ENCODE results near the gene DRAXIN. TPM values are rescaled to one million over a fixed set of nuclear protein-coding genes. Genes with fewer than 3 reads are reported as not detected.
"Not testable (repeated sequence)": the region's sequence is repeated elsewhere in the genome, so short reads cannot be mapped to it uniquely, and the experiment has no call there.

DRAXIN gene
- total RNA-seq, result under 1 TPM; 0.05 to 0.09 TPM
- long read RNA-seq, donor 1, result 0 reads
- long read RNA-seq, donor 2, result 0 reads

GRCh38 chr1:11691302-11691914 lies at the start of gene DRAXIN:
DRAXIN (plus strand) TSS chr1:11691710; CDS start chr1:11706259, 14,549 bp downstream.
- no peak for DNase-seq (ENCODE audit: low spot score)
- intact Hi-C loops (cut with DNase I), result no loop called here

GRCh38 chr1:11641776-11642305 lies 49.7 kb upstream of the DRAXIN start:
- intact Hi-C loops (cut with DNase I), result loop anchor here (5.0 to 10.0 kb wide), 3 partner anchors 307 to 400 kb away; partner anchors contain the start of gene MTOR (in 1 of the 2)
- DNase-seq (ENCODE audit: low spot score), result no peak

- intact Hi-C loops (cut with DNase I), result loop anchor here (5.0 to 10.0 kb wide), 3 partner anchors 308 to 400 kb away; partner anchors contain the start of gene MTOR (in 1 of the 2)
- DNase-seq (ENCODE audit: low spot score), result not testable (repeated sequence)
Measured at GRCh38 chr1:11642418-11643017, 49.0 kb upstream of the DRAXIN start.

GRCh38 chr1:11643782-11644181 lies 47.7 kb upstream of the DRAXIN start:
- intact Hi-C loops (cut with DNase I), result loop anchor here (5.0 to 10.0 kb wide), 3 partner anchors 309 to 401 kb away; partner anchors contain the start of gene MTOR (in 1 of the 2)
- DNase-seq (ENCODE audit: low spot score), result no peak

- intact Hi-C loops (cut with DNase I), result loop anchor here (5.0 to 10.0 kb wide), 3 partner anchors 310 to 603 kb away; partner anchors contain the start of gene MTOR (in 1 of the 2)
Measured at GRCh38 chr1:11645270-11645669, 46.2 kb upstream of the DRAXIN start.

GRCh38 chr1:11645670-11646265 lies 45.7 kb upstream of the DRAXIN start:
- peak; percentile 94 for DNase-seq (ENCODE audit: low spot score)
- intact Hi-C loops (cut with DNase I), result loop anchor here (5.0 to 10.0 kb wide), 3 partner anchors 311 to 603 kb away; partner anchors contain the start of gene MTOR (in 1 of the 2)

More at GRCh38 chr1:11645270-11645669, 46.2 kb upstream of the DRAXIN start:
- DNase-seq (ENCODE audit: low spot score), result no peak

GRCh38 chr1:11646317-11646716 lies 45.2 kb upstream of the DRAXIN start:
- DNase-seq (ENCODE audit: low spot score), result no peak
- intact Hi-C loops (cut with DNase I), result loop anchor here (5.0 to 10.0 kb wide), 3 partner anchors 312 to 604 kb away; partner anchors contain the start of gene MTOR (in 1 of the 2)

GRCh38 chr1:11647333-11647732 lies 44.2 kb upstream of the DRAXIN start:
- no peak for DNase-seq (ENCODE audit: low spot score)
- intact Hi-C loops (cut with DNase I), result loop anchor here (5.0 to 10.0 kb wide), 3 partner anchors 313 to 605 kb away; partner anchors contain the start of gene MTOR (in 1 of the 2)

- DNase-seq (ENCODE audit: low spot score), result no peak
Measured at GRCh38 chr1:11648039-11648438, 43.5 kb upstream of the DRAXIN start.

GRCh38 chr1:11648732-11649158 lies 42.8 kb upstream of the DRAXIN start:
- intact Hi-C loops (cut with DNase I), result loop anchor here (5.0 to 10.0 kb wide), 3 partner anchors 314 to 606 kb away; partner anchors contain the start of gene MTOR (in 1 of the 2)
- no peak for DNase-seq (ENCODE audit: low spot score)

More at GRCh38 chr1:11648039-11648438, 43.5 kb upstream of the DRAXIN start:
- intact Hi-C loops (cut with DNase I), result loop anchor here (5.0 to 10.0 kb wide), 3 partner anchors 313 to 606 kb away; partner anchors contain the start of gene MTOR (in 1 of the 2)

GRCh38 chr1:11649237-11649623 lies 42.3 kb upstream of the DRAXIN start:
- no peak for DNase-seq (ENCODE audit: low spot score)
- intact Hi-C loops (cut with DNase I), result loop anchor here (5.0 to 10.0 kb wide), 3 partner anchors 314 to 607 kb away; partner anchors contain the start of gene MTOR (in 1 of the 2)

GRCh38 chr1:11649624-11650330 lies 41.7 kb upstream of the DRAXIN start:
- intact Hi-C loops (cut with DNase I), result loop anchor here (5.0 to 10.0 kb wide), 4 partner anchors 68 to 607 kb away; partner anchors contain the start of gene MTOR (in 1 of the 2)
- DNase-seq (ENCODE audit: low spot score), result no peak

GRCh38 chr1:11650331-11650991 lies 41.0 kb upstream of the DRAXIN start:
- peak; percentile 93 for DNase-seq (ENCODE audit: low spot score)
- intact Hi-C loops (cut with DNase I), result loop anchor here in 1 of 2 donors (5.0 kb wide), 1 partner anchor 67 kb away; no protein-coding TSS in a partner anchor

- DNase-seq (ENCODE audit: low spot score), result no peak
- intact Hi-C loops (cut with DNase I), result loop anchor here in 1 of 2 donors (5.0 kb wide), 1 partner anchor 66 kb away; no protein-coding TSS in a partner anchor
Measured at GRCh38 chr1:11651017-11651416, 40.5 kb upstream of the DRAXIN start.

- intact Hi-C loops (cut with DNase I), result loop anchor here in 1 of 2 donors (5.0 kb wide), 1 partner anchor 65 kb away; no protein-coding TSS in a partner anchor
- no peak for DNase-seq (ENCODE audit: low spot score)
Measured at GRCh38 chr1:11652203-11652780, 39.2 kb upstream of the DRAXIN start.

GRCh38 chr1:11653101-11653860 lies 38.2 kb upstream of the DRAXIN start:
- intact Hi-C loops (cut with DNase I), result loop anchor here in 1 of 2 donors (5.0 kb wide), 1 partner anchor 64 kb away; no protein-coding TSS in a partner anchor

GRCh38 chr1:11653861-11654136 lies 37.7 kb upstream of the DRAXIN start:
- intact Hi-C loops (cut with DNase I), result loop anchor here in 1 of 2 donors (5.0 kb wide), 1 partner anchor 64 kb away; no protein-coding TSS in a partner anchor

More at GRCh38 chr1:11653101-11653860, 38.2 kb upstream of the DRAXIN start:
- DNase-seq (ENCODE audit: low spot score), result peak; percentile 71

More at GRCh38 chr1:11653861-11654136, 37.7 kb upstream of the DRAXIN start:
- peak; percentile 58 for DNase-seq (ENCODE audit: low spot score)
